OCI-LY1 (cell line): ENCODE results near the gene C6orf136.

ENCODE experiments used
- EZH2 ChIP-seq: fragments of 200-600 bp; sonication (generic), shearing (Covaris generic); IDR thresholded peaks from 2 replicates; pipeline ENCODE4 v1.8.0; 2017; ENCODE audit warnings: borderline replicate concordance, mixed run types, mild to moderate bottlenecking, antibody characterized with exemption, low read length, moderate library complexity, mixed read lengths
- TF ChIP-seq, protein P1 (sequence below): fragments of 200-600 bp; sonication (generic), shearing (Covaris generic); IDR thresholded peaks from 2 replicates; pipeline ENCODE4 v1.5.1; 2017; ENCODE audit warnings: mild to moderate bottlenecking, antibody characterized with exemption, low read length, moderate library complexity, mixed read lengths

DNA sequence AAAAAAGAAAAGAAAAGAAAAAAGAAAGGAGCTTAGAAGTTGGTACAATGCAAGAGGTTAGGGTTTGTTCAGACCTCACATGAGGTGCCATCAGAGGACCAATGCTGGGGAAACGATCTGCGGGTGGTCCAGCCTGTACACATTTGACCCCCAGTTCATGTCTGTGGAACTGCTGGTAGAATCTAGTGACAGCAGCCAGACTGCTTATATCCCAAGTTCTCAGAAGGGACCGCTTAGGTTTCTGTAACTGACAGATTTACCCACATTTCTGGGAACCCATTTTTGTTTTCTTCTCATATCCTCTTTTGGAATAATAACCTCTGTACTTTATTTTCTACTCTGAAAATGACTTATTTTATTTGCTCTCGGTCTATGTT lies 34.8 kb downstream of the C6orf136 start:
- TF ChIP-seq, protein P1, sequence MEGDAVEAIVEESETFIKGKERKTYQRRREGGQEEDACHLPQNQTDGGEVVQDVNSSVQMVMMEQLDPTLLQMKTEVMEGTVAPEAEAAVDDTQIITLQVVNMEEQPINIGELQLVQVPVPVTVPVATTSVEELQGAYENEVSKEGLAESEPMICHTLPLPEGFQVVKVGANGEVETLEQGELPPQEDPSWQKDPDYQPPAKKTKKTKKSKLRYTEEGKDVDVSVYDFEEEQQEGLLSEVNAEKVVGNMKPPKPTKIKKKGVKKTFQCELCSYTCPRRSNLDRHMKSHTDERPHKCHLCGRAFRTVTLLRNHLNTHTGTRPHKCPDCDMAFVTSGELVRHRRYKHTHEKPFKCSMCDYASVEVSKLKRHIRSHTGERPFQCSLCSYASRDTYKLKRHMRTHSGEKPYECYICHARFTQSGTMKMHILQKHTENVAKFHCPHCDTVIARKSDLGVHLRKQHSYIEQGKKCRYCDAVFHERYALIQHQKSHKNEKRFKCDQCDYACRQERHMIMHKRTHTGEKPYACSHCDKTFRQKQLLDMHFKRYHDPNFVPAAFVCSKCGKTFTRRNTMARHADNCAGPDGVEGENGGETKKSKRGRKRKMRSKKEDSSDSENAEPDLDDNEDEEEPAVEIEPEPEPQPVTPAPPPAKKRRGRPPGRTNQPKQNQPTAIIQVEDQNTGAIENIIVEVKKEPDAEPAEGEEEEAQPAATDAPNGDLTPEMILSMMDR, result no peak
- TF ChIP-seq EZH2, result no peak
